ENCODE measurements around the gene SARNP.

DNA sequence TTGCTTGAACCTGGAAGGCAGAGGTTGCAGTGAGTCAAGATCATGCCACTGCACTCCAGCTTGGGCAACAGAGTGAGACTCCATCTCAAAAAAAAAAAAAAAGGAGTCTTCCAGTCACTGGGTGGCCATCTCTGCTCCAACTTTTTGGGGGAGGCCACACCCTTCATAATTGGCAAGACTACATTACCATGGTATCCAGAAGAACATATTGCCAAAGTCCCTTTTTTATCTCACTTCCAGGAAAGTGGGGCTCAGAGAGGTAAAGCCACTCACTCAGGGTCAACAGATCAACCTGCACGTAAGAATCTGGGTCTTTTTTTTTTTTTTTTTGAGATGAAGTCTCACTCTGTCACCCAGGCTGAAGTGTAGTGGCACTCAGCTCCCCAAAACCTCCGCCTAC is 83.7 kb downstream of the SARNP start:
- TF ChIP-seq EZH2 (IDR thresholded peaks at IDR 0.05; ENCODE audit: borderline replicate concordance, low read depth, low read length, severe bottlenecking) (no peak), CTCF (IDR thresholded peaks at IDR 0.05; ENCODE audit: borderline replicate concordance, extremely low read depth, low read length, poor library complexity, severe bottlenecking) (no peak)

All from DND-41 (cell line).